ENCODE results near the gene RASSF1.
A peak's percentile ranks its signal among the peaks of the same experiment; 100 is the strongest.

The RASSF1 gene

GRCh38 chr3:50365080-50365841 lies 24.6 kb upstream of the RASSF1 start:
- peak; percentile 21 to 77 for DNase-seq

- no peak for DNase-seq
Observed at GRCh38 chr3:50364573-50365079, 24.0 kb upstream of the RASSF1 start.

- DNase-seq = no peak
Observed at GRCh38 chr3:50359760-50360110, 19.1 kb upstream of the RASSF1 start.

GRCh38 chr3:50358911-50359759 lies 18.5 kb upstream of the RASSF1 start, which contains the start of gene TMEM115:
TSS of gene TMEM115 (minus strand) at chr3:50359521. CDS start at chr3:50359063, 458 bp downstream.
- peak; percentile 98 for DNase-seq

- no peak for DNase-seq
Observed at GRCh38 chr3:50358355-50358910, 17.8 kb upstream of the RASSF1 start.

GRCh38 chr3:50357481-50357880 lies 16.8 kb upstream of the RASSF1 start:
- no peak for DNase-seq

GRCh38 chr3:50356553-50356952 lies 15.9 kb upstream of the RASSF1 start:
- no peak for DNase-seq

GRCh38 chr3:50355829-50356552 lies 15.4 kb upstream of the RASSF1 start:
- DNase-seq = no peak

- no peak for DNase-seq
Observed at GRCh38 chr3:50354850-50355249, 14.2 kb upstream of the RASSF1 start.

GRCh38 chr3:50354186-50354764 lies 13.6 kb upstream of the RASSF1 start:
- DNase-seq = no peak

GRCh38 chr3:50353245-50354004 lies 12.8 kb upstream of the RASSF1 start:
- DNase-seq = no peak

GRCh38 chr3:50352781-50353180 lies 12.1 kb upstream of the RASSF1 start:
- DNase-seq = no peak

- DNase-seq = no peak
Observed at GRCh38 chr3:50351323-50351697, 10.7 kb upstream of the RASSF1 start.

GRCh38 chr3:50350527-50351322 lies 10.1 kb upstream of the RASSF1 start, which contains the start of the genes CYB561D2 and NPRL2:
TSS of gene CYB561D2 (plus strand) at chr3:50350862. CDS start at chr3:50351434, 572 bp downstream.
TSS of gene NPRL2 (minus strand) at chr3:50350775. CDS start at chr3:50350652, 123 bp downstream.
- DNase-seq = peak; percentile 89 to 92

- DNase-seq = no peak
Observed at GRCh38 chr3:50350213-50350526, 9.5 kb upstream of the RASSF1 start.

GRCh38 chr3:50347187-50347813 lies 6.7 kb upstream of the RASSF1 start:
- DNase-seq = peak; percentile 48 to 54

- peak in 1 of 2 experiments; percentile 61 for DNase-seq
Observed at GRCh38 chr3:50345586-50346234, 5.1 kb upstream of the RASSF1 start, which contains the start of gene ZMYND10. TSS of gene ZMYND10 (minus strand) at chr3:50345732. CDS start at chr3:50345579, 153 bp downstream.

GRCh38 chr3:50345008-50345407 lies 4.4 kb upstream of the RASSF1 start:
- DNase-seq = no peak

- DNase-seq = no peak
Observed at GRCh38 chr3:50342813-50343633, 2.4 kb upstream of the RASSF1 start.
